ENCODE results near the gene NOTCH1.

- TF ChIP-seq CTCF (IDR thresholded peaks at IDR 0.05) (no peak), POLR2A (IDR thresholded peaks at IDR 0.05) (no peak)
Measured at GRCh38 chr9:136560586-136560985, 14.7 kb upstream of the NOTCH1 start.

Measured in adrenal gland (tissue), 5 donors.